Measurements from ENCODE around the gene FAM163B.

DNA sequence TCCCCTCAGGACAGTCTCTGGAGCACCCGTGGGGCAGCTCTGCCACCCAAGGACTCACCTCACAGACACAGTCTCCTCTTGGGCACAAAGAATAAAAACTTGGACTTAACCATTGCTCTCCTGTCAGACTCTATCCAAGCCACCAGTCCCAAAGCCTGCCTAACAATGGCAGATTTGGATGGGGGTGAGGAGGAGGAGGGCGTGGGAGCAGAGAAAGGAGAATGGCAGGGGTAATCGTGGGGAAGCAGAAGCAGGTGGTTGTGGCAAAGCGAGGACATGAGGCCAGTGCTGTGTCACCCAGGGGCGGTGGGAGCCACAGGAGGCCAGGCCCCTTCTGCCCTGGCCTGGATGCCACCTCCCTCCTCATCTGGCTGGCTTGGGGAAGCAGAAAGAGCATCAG lies 5.5 kb upstream of the FAM163B start:
- TF ChIP-seq, protein P1, sequence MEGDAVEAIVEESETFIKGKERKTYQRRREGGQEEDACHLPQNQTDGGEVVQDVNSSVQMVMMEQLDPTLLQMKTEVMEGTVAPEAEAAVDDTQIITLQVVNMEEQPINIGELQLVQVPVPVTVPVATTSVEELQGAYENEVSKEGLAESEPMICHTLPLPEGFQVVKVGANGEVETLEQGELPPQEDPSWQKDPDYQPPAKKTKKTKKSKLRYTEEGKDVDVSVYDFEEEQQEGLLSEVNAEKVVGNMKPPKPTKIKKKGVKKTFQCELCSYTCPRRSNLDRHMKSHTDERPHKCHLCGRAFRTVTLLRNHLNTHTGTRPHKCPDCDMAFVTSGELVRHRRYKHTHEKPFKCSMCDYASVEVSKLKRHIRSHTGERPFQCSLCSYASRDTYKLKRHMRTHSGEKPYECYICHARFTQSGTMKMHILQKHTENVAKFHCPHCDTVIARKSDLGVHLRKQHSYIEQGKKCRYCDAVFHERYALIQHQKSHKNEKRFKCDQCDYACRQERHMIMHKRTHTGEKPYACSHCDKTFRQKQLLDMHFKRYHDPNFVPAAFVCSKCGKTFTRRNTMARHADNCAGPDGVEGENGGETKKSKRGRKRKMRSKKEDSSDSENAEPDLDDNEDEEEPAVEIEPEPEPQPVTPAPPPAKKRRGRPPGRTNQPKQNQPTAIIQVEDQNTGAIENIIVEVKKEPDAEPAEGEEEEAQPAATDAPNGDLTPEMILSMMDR (IDR thresholded peaks at IDR 0.05), result no peak
- TF ChIP-seq POLR2AphosphoS5 (IDR thresholded peaks at IDR 0.05) (no peak), EP300 (IDR thresholded peaks at IDR 0.05) (no peak)
